ENCODE measurements around the gene GAREM2. TPM values are rescaled to one million over a fixed set of nuclear protein-coding genes. Genes with fewer than 3 reads are reported as not detected.

The GAREM2 gene
- total RNA-seq = 25.0 to 27.5 TPM (median 26.4 TPM) in 3 replicates

DNA sequence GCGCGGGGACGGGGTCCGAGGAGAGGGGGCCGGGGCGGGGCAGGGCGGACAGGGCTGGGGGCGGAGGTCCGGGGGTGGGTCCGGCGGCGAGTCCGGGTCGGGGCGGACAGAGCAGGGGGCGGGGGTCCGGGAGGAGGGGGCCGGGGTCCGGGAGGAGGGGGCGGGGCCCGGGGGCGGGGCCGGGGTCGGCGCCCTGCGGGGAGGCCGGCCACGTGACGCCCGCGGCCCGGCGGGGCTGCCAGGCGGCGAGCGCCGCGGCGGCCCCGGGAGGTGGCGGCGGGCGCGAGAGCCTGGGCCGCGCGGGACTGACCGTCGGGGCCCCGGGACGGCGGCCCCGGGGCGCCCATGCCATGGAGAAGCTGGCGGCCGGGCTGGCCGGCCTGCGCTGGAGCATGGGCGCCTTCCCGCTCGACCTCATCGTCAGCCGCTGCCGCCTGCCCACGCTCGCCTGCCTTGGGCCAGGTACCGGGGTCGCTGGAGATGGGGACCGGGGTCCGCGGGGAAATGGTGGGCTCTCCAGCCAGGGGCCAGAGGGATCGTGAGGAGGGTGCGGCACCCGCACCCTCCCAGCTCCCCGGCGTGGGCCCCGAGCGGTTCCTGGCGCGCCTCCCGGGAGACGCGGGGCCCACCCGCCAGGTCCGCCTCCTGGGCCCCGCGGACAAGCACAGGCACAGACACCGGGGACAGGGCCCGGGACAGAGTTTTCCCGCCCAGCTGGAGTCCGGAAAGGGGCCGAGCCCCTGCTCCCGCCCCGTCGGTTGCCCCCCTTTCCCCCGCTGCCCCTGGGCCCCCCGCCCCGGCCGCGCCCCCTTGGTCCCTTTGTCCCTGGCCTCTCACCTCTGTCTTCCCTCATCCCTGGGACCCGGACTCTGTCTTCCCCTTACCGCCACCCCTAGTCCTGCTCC is at the start of gene GAREM2:
GAREM2 (plus strand) TSS at position 218 of the 905 bp plus-strand sequence; CDS start at position 351, 133 bp downstream.
- Mint-ChIP-seq H3K36me3 (no peaks in the 10 kb centered on the region), H3K4me1 (peaks cover 18% of the 10 kb centered on the region), H3K9me3 (no peaks in the 10 kb centered on the region), H3K27me3 (ENCODE audit: low read depth) (peaks cover 20% of the 10 kb centered on the region), H3K4me3 (peak within 1 kb of the TSS; percentile 81), H3K27ac (no peak within 1 kb of the TSS)
- DNase-seq (ENCODE audit: low spot score in 2 of 2, unreplicated experiment in 2 of 2) = peak in 1 of 2 experiments; percentile 41
- no peak for TF ChIP-seq CTCF (IDR thresholded peaks at IDR 0.05; ENCODE audit: unreplicated experiment)

- no peaks in the 10 kb centered on the region for H3K9me3 Mint-ChIP-seq
- DNase-seq (ENCODE audit: low spot score in 2 of 2, unreplicated experiment in 2 of 2) = no peak
- H3K36me3 Mint-ChIP-seq = peaks cover 10% of the 10 kb centered on the region
- no peak overlapping the region for H3K4me3 Mint-ChIP-seq
- no peaks in the 10 kb centered on the region for H3K4me1 Mint-ChIP-seq
- no peaks in the 10 kb centered on the region for H3K27me3 Mint-ChIP-seq (ENCODE audit: low read depth)
- TF ChIP-seq CTCF (IDR thresholded peaks at IDR 0.05; ENCODE audit: unreplicated experiment) = no peak
- H3K27ac Mint-ChIP-seq = peak overlapping the region; percentile 1
Observed at GRCh38 chr2:26123426-26123825, 49.5 kb upstream of the GAREM2 start.

DNA sequence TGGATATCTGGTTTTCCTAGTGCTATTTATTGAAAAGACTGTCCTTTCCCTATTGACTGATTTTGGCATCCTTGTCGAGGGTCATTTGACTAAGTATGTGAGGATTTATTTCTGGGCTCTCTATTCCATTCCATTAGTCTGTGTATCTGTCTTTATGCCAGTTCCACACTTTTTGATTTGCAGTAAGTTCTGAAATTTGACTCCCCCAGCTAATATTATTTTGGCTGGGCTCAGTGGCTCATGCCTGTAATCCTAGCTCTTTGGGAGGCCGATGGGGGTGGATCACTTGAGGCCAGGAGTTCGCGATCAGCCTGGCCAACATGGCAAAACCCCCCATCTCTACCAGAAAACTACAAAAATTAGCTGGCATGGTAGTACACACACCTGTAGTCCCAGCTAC is 46.8 kb upstream of the GAREM2 start:
- Mint-ChIP-seq H3K27ac (peak overlapping the region; percentile 16), H3K4me3 (no peak overlapping the region), H3K4me1 (no peaks in the 10 kb centered on the region), H3K9me3 (no peaks in the 10 kb centered on the region), H3K27me3 (ENCODE audit: low read depth) (no peaks in the 10 kb centered on the region), H3K36me3 (peaks cover 16% of the 10 kb centered on the region)
- no peak for TF ChIP-seq CTCF (IDR thresholded peaks at IDR 0.05; ENCODE audit: unreplicated experiment)
- DNase-seq (ENCODE audit: low spot score in 2 of 2, unreplicated experiment in 2 of 2) = no peak

DNA sequence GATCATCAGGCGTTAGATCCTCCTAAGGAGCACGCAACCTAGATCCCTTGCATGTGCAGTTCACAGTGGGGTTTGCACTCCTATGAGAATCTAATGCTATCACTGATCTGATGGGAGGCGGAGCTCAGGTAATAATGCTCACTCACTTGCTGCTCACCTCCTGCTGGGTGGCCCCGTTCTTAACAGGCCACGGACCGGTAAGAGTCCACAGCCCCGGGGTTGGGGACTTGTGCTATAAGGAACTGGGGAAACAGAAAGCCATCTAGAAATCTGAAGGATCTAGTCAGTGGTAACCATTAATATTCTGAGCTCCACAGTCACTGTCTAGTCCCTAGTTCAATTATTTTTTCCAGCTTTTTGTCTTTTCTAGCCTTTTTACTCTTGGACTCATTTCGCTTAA is 44.7 kb upstream of the GAREM2 start:
- Mint-ChIP-seq H3K27me3 (ENCODE audit: low read depth) (no peaks in the 10 kb centered on the region), H3K4me3 (no peak overlapping the region), H3K27ac (no peak overlapping the region), H3K36me3 (peaks cover 11% of the 10 kb centered on the region), H3K4me1 (no peaks in the 10 kb centered on the region), H3K9me3 (no peaks in the 10 kb centered on the region)
- no peak for TF ChIP-seq CTCF (IDR thresholded peaks at IDR 0.05; ENCODE audit: unreplicated experiment)
- no peak for DNase-seq (ENCODE audit: low spot score in 2 of 2, unreplicated experiment in 2 of 2)

DNA sequence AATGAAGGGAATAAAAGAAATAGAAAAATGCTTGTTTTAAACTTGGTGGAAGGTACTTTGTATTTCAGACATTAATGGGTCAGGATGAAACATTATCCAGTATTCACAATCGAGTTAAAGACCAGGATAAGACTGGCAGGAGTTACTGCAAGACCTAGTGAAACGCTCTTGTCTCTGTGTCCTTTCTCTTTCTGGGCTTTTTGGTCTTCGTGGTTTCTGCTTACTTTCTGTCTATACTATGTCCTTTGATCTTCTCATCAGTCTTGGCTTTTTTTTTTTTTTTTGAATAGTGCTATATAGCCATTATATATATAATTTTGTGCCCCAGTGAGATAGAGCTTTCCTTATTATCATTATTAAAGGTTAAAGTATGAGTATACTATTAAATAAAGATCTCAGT is 42.1 kb upstream of the GAREM2 start:
- H3K9me3 Mint-ChIP-seq = no peaks in the 10 kb centered on the region
- H3K4me3 Mint-ChIP-seq = no peak overlapping the region
- no peak for TF ChIP-seq CTCF (IDR thresholded peaks at IDR 0.05; ENCODE audit: unreplicated experiment)
- DNase-seq (ENCODE audit: low spot score in 2 of 2, unreplicated experiment in 2 of 2) = no peak
- peaks cover 11% of the 10 kb centered on the region for H3K36me3 Mint-ChIP-seq
- H3K4me1 Mint-ChIP-seq = peaks cover 8% of the 10 kb centered on the region
- H3K27me3 Mint-ChIP-seq (ENCODE audit: low read depth) = no peaks in the 10 kb centered on the region
- H3K27ac Mint-ChIP-seq = no peak overlapping the region
